IMR-90 (cell line): ENCODE results near the gene AIF1.

ENCODE experiments used
- BHLHE40 ChIP-seq: fragments of 150-350 bp; IDR thresholded peaks from 2 replicates; pipeline ENCODE4 v1.6.1; 2016; ENCODE audit warnings: mild to moderate bottlenecking, low read depth, low read length
- CEBPB ChIP-seq: IDR thresholded peaks from 2 replicates; pipeline ENCODE4 v1.6.1; 2012; ENCODE audit warnings: low read depth, low read length, improper control_type of control experiment
- CTCF ChIP-seq: conservative IDR thresholded peaks from 2 replicates; pipeline ENCODE4 v1.5.1; 2012; ENCODE audit warnings: mild to moderate bottlenecking, low read depth, low read length, improper control_type of control experiment
- MAZ ChIP-seq: IDR thresholded peaks from 2 replicates; pipeline ENCODE4 v1.6.1; 2012; ENCODE audit warnings: low read depth, mild to moderate bottlenecking, low read length, improper control_type of control experiment, moderate library complexity, borderline replicate concordance
- POLR2A ChIP-seq: IDR thresholded peaks from 2 replicates; pipeline ENCODE4 v1.6.1; 2012; ENCODE audit warnings: mild to moderate bottlenecking, low read depth, low read length
- RAD21 ChIP-seq: IDR thresholded peaks from 2 replicates; pipeline ENCODE4 v1.6.1; 2012; ENCODE audit warnings: low read length, improper control_type of control experiment
- RCOR1 ChIP-seq: IDR thresholded peaks from 2 replicates; pipeline ENCODE4 v1.6.1; 2012; ENCODE audit warnings: mild to moderate bottlenecking, low read length, improper control_type of control experiment; ENCODE audit not compliant: insufficient replicate concordance
- RFX5 ChIP-seq: IDR thresholded peaks from 2 replicates; pipeline ENCODE4 v1.8.0; 2012; ENCODE audit warnings: low read depth, mild to moderate bottlenecking, low read length, moderate library complexity
- SMC3 ChIP-seq: fragments of 150-350 bp; IDR thresholded peaks from 2 replicates; pipeline ENCODE4 v1.6.1; 2016; ENCODE audit warnings: low read depth, mild to moderate bottlenecking, antibody characterized with exemption, low read length, moderate library complexity
- USF2 ChIP-seq: fragments of 150-350 bp; IDR thresholded peaks from 2 replicates; pipeline ENCODE4 v1.6.1; 2017; ENCODE audit warnings: mild to moderate bottlenecking, antibody characterized with exemption, low read length, low read depth
- TF ChIP-seq, protein P1 (sequence below): fragments of 150-350 bp; IDR thresholded peaks from 2 replicates; pipeline ENCODE4 v1.6.1; 2016; ENCODE audit warnings: low read depth, mild to moderate bottlenecking, low read length, moderate library complexity, borderline replicate concordance

- TF ChIP-seq CTCF (no peak), POLR2A (no peak), SMC3 (no peak), USF2 (no peak), RAD21 (no peak), RCOR1 (no peak), CEBPB (no peak), BHLHE40 (no peak), RFX5 (no peak), MAZ (no peak)
- TF ChIP-seq, protein P1, sequence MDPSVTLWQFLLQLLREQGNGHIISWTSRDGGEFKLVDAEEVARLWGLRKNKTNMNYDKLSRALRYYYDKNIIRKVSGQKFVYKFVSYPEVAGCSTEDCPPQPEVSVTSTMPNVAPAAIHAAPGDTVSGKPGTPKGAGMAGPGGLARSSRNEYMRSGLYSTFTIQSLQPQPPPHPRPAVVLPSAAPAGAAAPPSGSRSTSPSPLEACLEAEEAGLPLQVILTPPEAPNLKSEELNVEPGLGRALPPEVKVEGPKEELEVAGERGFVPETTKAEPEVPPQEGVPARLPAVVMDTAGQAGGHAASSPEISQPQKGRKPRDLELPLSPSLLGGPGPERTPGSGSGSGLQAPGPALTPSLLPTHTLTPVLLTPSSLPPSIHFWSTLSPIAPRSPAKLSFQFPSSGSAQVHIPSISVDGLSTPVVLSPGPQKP: no peak
These were observed 39.6 kb upstream of the AIF1 start, which contains the start of gene TNF for GRCh38 chr6:31575335-31575901.
